Measurements from ENCODE around the gene FRMD6.

DNA sequence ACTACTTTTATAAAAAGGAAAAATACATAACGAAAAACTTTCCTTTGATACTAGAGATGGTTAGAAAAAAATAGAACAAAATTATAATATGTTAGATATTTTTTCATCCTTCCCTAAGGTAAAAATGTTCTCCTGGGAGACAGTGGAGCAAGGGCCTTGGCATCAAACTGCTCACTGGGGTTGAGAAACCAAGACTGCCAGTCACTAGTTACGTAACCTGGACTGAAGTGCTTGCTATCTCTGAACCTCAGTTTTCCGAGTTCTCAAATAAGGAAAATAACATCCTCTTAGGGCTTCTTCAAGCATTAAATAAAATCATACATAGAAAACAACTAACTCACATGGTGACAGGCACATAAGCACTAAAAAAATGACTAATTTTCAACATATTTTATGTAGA lies 48.2 kb upstream of the FRMD6 start:
- TF ChIP-seq, protein P1, sequence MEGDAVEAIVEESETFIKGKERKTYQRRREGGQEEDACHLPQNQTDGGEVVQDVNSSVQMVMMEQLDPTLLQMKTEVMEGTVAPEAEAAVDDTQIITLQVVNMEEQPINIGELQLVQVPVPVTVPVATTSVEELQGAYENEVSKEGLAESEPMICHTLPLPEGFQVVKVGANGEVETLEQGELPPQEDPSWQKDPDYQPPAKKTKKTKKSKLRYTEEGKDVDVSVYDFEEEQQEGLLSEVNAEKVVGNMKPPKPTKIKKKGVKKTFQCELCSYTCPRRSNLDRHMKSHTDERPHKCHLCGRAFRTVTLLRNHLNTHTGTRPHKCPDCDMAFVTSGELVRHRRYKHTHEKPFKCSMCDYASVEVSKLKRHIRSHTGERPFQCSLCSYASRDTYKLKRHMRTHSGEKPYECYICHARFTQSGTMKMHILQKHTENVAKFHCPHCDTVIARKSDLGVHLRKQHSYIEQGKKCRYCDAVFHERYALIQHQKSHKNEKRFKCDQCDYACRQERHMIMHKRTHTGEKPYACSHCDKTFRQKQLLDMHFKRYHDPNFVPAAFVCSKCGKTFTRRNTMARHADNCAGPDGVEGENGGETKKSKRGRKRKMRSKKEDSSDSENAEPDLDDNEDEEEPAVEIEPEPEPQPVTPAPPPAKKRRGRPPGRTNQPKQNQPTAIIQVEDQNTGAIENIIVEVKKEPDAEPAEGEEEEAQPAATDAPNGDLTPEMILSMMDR (IDR thresholded peaks at IDR 0.05) = no peak
- no peak for TF ChIP-seq POLR2A (IDR thresholded peaks at IDR 0.05)

Measured in Peyer's patch (tissue), 4 donors.